GM12873 (cell line): ENCODE data around the gene SNCAIP.

ENCODE experiments used
- TF ChIP-seq, protein P1 (sequence below): IDR thresholded peaks from 2 replicates; pipeline ENCODE4 v1.5.1; 2012; ENCODE audit warnings: low read depth, mild to moderate bottlenecking, moderate library complexity, low read length, control low read depth; ENCODE audit not compliant: insufficient read depth; ENCODE audit errors: missing control alignments

The SNCAIP gene

DNA sequence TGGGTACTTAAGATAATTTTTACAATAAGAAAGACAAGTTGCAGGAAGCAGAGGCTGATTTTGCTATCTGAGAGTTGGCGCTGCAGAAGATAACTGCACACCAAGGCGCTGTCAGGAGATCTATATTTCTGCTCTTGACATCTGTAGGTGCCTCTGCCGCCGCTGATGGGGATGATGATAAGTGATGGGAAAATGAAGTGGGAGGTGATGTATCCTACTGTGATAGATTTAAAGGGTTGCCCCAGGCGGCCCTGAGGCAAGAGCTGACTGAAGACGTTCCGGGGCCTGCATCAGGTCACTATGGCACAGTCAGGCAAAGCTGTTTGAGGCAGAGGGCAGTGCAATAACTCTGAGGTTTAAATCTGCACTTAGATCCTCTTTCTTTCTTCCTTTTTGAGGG, 78.1 kb downstream of the SNCAIP start:
- TF ChIP-seq, protein P1, sequence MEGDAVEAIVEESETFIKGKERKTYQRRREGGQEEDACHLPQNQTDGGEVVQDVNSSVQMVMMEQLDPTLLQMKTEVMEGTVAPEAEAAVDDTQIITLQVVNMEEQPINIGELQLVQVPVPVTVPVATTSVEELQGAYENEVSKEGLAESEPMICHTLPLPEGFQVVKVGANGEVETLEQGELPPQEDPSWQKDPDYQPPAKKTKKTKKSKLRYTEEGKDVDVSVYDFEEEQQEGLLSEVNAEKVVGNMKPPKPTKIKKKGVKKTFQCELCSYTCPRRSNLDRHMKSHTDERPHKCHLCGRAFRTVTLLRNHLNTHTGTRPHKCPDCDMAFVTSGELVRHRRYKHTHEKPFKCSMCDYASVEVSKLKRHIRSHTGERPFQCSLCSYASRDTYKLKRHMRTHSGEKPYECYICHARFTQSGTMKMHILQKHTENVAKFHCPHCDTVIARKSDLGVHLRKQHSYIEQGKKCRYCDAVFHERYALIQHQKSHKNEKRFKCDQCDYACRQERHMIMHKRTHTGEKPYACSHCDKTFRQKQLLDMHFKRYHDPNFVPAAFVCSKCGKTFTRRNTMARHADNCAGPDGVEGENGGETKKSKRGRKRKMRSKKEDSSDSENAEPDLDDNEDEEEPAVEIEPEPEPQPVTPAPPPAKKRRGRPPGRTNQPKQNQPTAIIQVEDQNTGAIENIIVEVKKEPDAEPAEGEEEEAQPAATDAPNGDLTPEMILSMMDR = no peak

DNA sequence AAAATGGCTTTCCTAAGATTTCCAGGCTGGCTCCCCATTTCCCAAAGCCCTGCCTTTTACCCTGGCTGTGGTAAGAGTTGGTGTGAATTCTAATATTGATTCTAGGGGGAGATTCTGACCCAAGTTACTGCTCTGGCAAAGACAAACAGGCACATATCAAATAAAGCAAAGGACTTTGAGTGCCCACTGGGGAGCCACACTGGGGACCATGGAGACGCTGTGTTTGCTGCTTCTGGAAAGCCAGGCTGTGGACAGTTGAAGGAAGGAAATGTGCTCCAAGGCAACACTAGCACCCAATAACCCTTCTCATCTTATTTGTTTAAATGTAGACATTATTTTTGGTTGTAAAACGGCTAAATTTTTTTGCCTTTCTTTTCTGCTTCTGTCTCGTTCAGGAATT, 78.7 kb downstream of the SNCAIP start:
- TF ChIP-seq, protein P1 = no peak

DNA sequence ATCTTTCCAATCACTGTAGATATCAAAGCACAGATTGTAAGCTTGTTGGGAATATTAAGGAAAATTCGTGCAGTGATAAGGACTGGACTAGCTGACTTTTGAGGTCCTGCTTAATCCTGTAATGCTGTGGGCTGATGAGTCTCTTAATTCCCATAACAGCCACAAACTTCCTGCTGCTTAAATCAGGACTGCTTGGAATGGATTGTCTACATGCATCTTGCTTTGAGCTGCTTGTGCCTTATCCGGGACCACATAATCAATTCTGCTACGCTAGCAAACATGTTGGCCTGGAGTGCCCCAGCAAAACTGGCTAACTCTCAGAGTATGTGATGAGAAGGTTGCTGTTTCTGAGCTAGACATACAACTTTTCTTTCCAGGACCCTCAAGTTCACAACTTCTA, 79.6 kb downstream of the SNCAIP start:
- TF ChIP-seq, protein P1 = no peak

DNA sequence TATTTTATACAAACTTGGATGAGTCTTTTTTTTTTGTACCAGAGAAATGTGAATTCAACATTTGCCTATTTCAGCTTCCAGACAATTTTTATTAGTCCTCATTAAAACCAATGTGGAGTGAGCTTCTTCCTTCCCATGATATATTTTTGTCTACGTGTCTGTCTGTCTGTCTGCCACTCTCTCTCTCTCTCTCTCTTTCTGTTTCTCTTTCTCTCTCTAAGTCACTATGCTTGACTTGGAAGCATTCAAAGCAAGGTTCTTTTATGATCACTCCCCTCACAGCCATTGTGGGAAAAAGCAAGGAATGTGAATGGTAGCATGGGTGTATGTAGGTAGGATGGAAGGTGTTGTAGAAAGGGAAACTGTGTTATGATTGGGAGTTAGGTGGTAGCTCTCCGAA, 80.2 kb downstream of the SNCAIP start:
- TF ChIP-seq, protein P1 = no peak

DNA sequence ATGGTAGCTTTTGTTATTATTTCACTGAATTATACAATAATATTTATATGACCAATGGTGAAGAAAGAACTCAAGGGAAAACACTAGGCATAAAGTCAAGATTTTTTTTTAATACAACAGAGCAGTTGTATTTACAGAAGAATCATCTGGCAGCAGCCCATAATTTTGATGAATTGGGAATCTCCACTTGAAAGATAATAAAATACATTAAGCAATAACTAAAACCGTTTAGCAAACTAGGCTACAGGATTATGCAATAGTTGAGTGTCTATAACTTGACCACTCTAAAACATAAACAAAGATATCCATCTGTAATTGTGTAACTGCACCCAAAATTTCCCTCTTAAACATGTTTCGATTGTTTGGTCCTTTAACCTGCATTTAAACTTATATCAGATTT, 80.8 kb downstream of the SNCAIP start:
- TF ChIP-seq, protein P1 = no peak

DNA sequence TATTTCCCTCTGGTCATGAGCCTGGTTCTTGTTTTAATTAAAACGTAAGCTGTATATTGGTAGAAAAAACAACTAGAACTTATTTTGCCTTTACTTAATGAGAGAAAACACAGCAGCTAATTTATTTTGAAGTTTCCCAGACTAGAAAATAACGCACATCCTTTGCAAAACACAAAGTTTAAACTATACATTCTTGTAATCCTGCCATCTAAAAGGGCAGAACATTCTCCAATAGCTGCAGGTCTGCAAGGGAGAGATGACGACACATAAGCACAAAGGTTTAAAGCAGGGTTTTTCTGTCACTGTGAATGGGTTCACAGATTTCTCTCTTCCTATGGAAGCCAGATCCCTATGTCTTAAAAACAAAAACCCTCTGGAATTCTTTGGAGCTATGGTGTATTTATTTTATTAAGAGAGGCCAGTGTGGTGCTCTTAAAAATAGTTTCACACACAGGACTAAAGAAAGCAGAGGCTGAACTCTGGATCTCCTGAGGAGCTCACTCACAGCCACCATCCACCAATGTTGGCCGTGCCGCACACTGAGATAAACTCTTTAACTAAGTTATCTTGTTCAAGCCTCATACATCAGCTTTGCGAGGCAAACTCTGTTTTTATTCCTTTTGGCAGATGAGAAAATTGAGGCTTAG, 82.4 kb downstream of the SNCAIP start:
- TF ChIP-seq, protein P1 = no peak

DNA sequence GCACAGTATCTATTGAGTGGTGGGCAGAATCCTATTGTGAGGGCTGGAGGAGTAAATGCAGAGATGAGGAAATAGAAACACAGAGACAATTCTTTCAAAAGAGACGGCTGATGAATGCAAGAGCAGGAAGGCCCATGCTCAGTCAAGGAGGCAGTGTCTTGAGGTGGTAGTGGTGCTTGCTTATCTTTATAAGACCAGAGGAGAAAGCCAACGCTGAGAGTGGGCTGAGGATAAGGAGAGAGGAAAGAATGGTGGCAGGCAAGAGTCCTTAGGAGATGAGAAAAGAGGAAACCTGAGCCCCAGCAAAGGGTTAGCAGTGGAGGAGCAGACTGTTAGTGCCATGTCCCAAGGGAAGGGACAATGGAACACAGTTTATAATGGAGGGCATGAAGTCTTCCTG, 86.0 kb downstream of the SNCAIP start:
- TF ChIP-seq, protein P1 = no peak
